ENCODE results near the gene CFL2.

CFL2 gene

DNA sequence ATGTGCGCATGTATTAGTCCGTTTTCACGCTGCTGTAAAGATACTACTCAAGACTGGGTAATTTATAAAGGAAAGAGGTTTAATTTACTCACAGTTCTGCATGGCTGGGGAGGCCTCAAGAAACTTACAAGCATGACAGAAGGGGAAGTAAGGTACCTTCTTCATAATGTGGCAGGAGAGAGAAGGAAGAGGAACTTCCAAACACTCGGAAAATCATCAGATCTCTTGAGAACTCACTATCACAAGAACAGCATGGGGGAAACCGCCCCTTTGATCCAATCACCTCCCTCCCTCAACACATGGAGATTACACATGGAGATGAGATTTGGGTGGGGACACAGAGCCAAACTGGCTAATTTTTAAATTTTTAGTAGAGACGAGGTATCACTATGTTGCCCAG is 42.7 kb downstream of the CFL2 start:
- no peaks in the 10 kb centered on the region for H3K4me1 Mint-ChIP-seq (ENCODE audit: low read depth)
- H3K9me3 Mint-ChIP-seq: no peaks in the 10 kb centered on the region
- no peaks in the 10 kb centered on the region for H3K27me3 Mint-ChIP-seq (ENCODE audit: low read depth)
- H3K4me3 Mint-ChIP-seq: no peak overlapping the region
- no peak overlapping the region for H3K27ac Mint-ChIP-seq
- H3K36me3 Mint-ChIP-seq (ENCODE audit: low read depth): no peaks in the 10 kb centered on the region

DNA sequence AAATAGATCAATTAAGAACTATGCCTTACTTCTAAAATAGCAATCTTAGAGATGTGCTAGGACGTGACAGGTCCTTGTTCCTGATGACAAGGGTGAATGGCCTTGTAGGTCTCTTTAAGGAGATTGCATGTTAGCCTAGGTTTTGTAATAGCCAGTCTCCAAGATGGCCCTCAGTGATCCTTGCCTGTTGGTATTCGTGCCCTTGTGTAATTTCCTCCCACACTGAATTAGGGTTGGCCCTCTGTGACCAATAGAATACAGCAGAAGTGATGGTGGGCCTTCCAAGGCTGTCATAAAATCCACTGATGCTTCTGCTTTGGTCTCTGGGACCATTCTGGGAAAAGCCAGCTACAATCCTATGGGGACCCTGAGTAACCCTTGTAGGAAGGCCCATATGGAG is 46.3 kb downstream of the CFL2 start:
- H3K4me1 Mint-ChIP-seq (ENCODE audit: low read depth): peaks cover 8% of the 10 kb centered on the region
- no peaks in the 10 kb centered on the region for H3K9me3 Mint-ChIP-seq
- no peak overlapping the region for H3K27ac Mint-ChIP-seq
- H3K27me3 Mint-ChIP-seq (ENCODE audit: low read depth): peaks cover 3% of the 10 kb centered on the region
- no peak overlapping the region for H3K4me3 Mint-ChIP-seq
- H3K36me3 Mint-ChIP-seq (ENCODE audit: low read depth): peaks cover 2% of the 10 kb centered on the region

DNA sequence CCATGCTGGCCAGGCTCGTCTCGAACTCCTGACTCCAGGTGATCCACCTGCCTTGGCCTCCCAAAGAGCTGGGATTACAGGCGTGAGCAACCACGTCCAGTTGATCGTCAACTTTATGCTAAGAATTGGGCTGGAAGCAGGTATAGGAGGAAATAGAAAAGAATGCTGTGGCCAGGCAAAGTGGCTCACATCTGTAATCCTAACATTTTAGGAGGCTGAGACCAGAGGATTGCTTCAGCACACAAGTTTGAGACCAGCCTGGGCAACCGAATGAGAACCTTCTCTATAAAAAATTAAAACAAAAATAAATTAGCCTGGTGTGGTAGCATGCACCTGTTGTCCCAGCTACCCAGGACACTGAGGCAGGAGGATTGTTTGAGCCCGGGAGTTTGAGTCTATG is 47.4 kb downstream of the CFL2 start:
- H3K36me3 Mint-ChIP-seq (ENCODE audit: low read depth): peaks cover 2% of the 10 kb centered on the region
- no peak overlapping the region for H3K4me3 Mint-ChIP-seq
- H3K27me3 Mint-ChIP-seq (ENCODE audit: low read depth): peaks cover 4% of the 10 kb centered on the region
- H3K27ac Mint-ChIP-seq: no peak overlapping the region
- H3K4me1 Mint-ChIP-seq (ENCODE audit: low read depth): peaks cover 8% of the 10 kb centered on the region
- H3K9me3 Mint-ChIP-seq: no peaks in the 10 kb centered on the region

DNA sequence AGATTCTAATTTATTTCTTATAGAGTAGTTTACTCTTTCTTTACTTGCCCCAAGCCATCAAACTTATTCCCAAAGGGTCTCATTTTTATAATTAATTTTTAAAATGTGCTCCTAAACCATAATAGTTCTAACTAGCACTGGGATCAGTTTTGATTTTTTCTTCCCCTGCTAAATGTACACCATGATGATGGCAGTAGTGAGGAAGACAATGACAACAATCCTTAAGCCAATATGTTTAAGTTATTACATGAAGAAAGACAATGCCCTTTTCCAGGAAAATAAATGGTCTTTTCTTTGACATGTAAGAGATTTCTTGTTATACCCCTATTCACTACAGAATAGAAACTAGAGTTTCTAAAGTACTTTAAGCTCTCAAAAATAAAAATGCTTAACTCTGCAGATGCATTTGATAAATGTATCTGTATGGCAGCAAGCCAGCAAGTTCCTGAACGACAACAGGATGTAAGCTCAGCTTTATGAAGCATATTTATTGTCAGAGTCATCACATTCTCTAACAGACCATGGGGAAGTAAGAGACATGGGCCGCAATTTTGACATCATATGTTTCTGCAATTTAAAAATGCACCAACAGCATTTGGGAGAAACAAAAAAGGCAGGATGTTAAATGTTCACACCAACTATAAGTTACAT is 48.5 kb downstream of the CFL2 start:
- peak overlapping the region; percentile 74 for H3K27ac Mint-ChIP-seq
- H3K4me3 Mint-ChIP-seq: no peak overlapping the region
- peaks cover 8% of the 10 kb centered on the region for H3K4me1 Mint-ChIP-seq (ENCODE audit: low read depth)
- peaks cover 13% of the 10 kb centered on the region for H3K27me3 Mint-ChIP-seq (ENCODE audit: low read depth)
- H3K36me3 Mint-ChIP-seq (ENCODE audit: low read depth): peaks cover 2% of the 10 kb centered on the region
- peaks cover 2% of the 10 kb centered on the region for H3K9me3 Mint-ChIP-seq

DNA sequence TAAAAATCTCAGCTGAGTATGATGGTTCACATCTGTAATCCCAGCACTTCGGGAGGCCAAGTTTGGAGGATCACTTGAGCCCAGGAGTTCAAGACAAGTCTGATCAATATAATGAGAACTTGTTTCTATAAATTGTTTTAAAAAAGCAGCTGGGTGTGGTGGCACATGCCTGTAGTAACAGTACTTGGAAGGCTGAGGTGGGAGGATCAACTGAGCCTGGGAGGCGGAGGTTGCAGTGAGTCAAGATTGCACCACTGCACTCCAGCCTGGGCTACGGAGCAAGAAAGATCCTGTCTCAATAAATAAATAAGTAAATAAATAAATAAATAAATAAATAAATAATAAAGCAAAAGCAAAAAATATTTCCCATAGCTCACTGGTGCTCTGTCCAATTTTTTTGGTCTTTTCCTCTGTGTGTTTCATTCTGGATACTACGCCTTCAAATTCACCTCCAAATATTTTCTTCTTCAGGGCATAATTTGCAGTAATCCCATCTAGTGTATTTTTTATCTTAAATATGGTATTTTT is 51.8 kb downstream of the CFL2 start:
- Mint-ChIP-seq H3K9me3 (peaks cover 6% of the 10 kb centered on the region), H3K4me1 (ENCODE audit: low read depth) (peaks cover 8% of the 10 kb centered on the region), H3K36me3 (ENCODE audit: low read depth) (peaks cover 2% of the 10 kb centered on the region), H3K27me3 (ENCODE audit: low read depth) (peaks cover 20% of the 10 kb centered on the region), H3K27ac (no peak overlapping the region), H3K4me3 (no peak overlapping the region)

GRCh38 chr14:34660796-34661195 is 53.6 kb downstream of the CFL2 start:
- H3K27me3 Mint-ChIP-seq (ENCODE audit: low read depth): peaks cover 20% of the 10 kb centered on the region
- H3K4me3 Mint-ChIP-seq: no peak overlapping the region
- peaks cover 6% of the 10 kb centered on the region for H3K9me3 Mint-ChIP-seq
- H3K4me1 Mint-ChIP-seq (ENCODE audit: low read depth): peaks cover 1% of the 10 kb centered on the region
- H3K27ac Mint-ChIP-seq: no peak overlapping the region
- H3K36me3 Mint-ChIP-seq (ENCODE audit: low read depth): no peaks in the 10 kb centered on the region
